DND-41 (cell line): ENCODE data around the gene PRPS1.

Experiments
- CTCF ChIP-seq: IDR thresholded peaks from 2 replicates; pipeline ENCODE4 v1.5.1; 2012; ENCODE audit warnings: borderline replicate concordance, low read length, moderate library complexity, mild to moderate bottlenecking; ENCODE audit not compliant: poor library complexity, severe bottlenecking; ENCODE audit errors: extremely low read depth
- EZH2 ChIP-seq: IDR thresholded peaks from 3 replicates; pipeline ENCODE4 v1.6.1; 2012; ENCODE audit warnings: borderline replicate concordance, low read depth, mild to moderate bottlenecking, moderate library complexity, low read length, inconsistent platforms; ENCODE audit not compliant: severe bottlenecking

- TF ChIP-seq CTCF = no peak
- no peak for TF ChIP-seq EZH2
These were observed 26.2 kb downstream of the PRPS1 start for GRCh38 chrX:107654566-107654871.
